ENCODE data around the gene STBD1.

- TF ChIP-seq, protein P1, sequence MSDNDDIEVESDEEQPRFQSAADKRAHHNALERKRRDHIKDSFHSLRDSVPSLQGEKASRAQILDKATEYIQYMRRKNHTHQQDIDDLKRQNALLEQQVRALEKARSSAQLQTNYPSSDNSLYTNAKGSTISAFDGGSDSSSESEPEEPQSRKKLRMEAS (IDR thresholded peaks at IDR 0.05; ENCODE audit: low read depth, low read length) = no peak
- TF ChIP-seq MYC (IDR thresholded peaks at IDR 0.05; ENCODE audit: low read depth, low read length) (no peak), CTCF (IDR thresholded peaks at IDR 0.05; ENCODE audit: low read depth, low read length) (no peak), POLR2A (IDR thresholded peaks at IDR 0.05; ENCODE audit: extremely low read depth, insufficient read length) (no peak)
Measured at GRCh38 chr4:76265631-76266218, 40.8 kb upstream of the STBD1 start.

Data from NB4 (cell line).